ENCODE results near the gene TMEM72. TPM values are rescaled to one million over a fixed set of nuclear protein-coding genes. Genes with fewer than 3 reads are reported as not detected.

TMEM72 gene
- total RNA-seq, 1 experiment from 2014 or later = not detected

DNA sequence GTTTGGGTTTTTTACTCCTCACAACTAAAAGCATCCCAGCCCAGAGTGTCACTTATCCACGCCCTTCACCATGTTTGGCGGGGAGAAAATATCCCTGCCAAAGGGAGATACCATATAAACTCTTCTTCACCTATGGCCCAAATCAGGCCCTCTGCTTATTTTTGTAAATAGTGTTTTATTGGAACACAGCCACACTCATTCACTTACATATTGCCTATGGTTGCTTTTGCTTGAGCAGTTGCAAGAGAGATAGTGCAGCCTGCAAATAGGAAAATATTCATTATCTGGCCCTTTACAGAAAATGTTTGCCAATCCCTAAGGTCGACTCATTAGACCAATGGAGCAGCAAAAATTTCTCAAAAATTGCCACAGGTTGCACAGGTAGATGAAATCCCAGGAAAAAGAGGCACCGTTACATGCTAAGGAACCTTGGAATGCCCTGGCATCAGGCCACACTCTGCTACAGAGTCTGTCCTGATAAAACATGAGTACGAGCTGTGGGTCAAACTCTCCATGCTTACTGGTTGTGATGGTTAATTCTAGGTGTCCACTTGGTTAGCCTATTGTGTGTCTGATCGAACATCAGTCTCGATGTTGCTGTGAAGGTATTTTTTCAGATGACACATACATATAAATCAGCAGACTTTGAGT, 40.6 kb downstream of the TMEM72 start:
- no peak overlapping the region for H3K4me2 ChIP-seq (ENCODE audit: low read length)
- no peaks in the 10 kb centered on the region for H3K4me1 ChIP-seq (ENCODE audit: insufficient read depth, low read length)
- TF ChIP-seq EZH2phosphoT487 (IDR thresholded peaks at IDR 0.05; ENCODE audit: borderline replicate concordance, low read length) (no peak), EZH2 (IDR thresholded peaks at IDR 0.05; ENCODE audit: low read length, unreplicated experiment) (no peak)
- TF ChIP-seq, protein P1, sequence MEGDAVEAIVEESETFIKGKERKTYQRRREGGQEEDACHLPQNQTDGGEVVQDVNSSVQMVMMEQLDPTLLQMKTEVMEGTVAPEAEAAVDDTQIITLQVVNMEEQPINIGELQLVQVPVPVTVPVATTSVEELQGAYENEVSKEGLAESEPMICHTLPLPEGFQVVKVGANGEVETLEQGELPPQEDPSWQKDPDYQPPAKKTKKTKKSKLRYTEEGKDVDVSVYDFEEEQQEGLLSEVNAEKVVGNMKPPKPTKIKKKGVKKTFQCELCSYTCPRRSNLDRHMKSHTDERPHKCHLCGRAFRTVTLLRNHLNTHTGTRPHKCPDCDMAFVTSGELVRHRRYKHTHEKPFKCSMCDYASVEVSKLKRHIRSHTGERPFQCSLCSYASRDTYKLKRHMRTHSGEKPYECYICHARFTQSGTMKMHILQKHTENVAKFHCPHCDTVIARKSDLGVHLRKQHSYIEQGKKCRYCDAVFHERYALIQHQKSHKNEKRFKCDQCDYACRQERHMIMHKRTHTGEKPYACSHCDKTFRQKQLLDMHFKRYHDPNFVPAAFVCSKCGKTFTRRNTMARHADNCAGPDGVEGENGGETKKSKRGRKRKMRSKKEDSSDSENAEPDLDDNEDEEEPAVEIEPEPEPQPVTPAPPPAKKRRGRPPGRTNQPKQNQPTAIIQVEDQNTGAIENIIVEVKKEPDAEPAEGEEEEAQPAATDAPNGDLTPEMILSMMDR (conservative IDR thresholded peaks at IDR 0.05; ENCODE audit: low read depth, low read length) = no peak
- no peak for DNase-seq
- no peak for ATAC-seq
- H3K36me3 ChIP-seq (ENCODE audit: low read depth, low read length) = no peaks in the 10 kb centered on the region
- H3K9ac ChIP-seq (ENCODE audit: low read length) = no peak overlapping the region
- no peaks in the 10 kb centered on the region for H3F3A ChIP-seq (ENCODE audit: low read length, unreplicated experiment)
- no peak overlapping the region for H2AFZ ChIP-seq (ENCODE audit: low read length)
- H4K20me1 ChIP-seq (ENCODE audit: low read length) = no peaks in the 10 kb centered on the region
- POLR2A ChIA-PET (ENCODE audit: unreplicated experiment) = no interaction called here
- CTCF ChIA-PET = no interaction called here
- H3K79me2 ChIP-seq (ENCODE audit: low read length) = no peaks in the 10 kb centered on the region
- BruUV-seq (replicated peaks) = no TSS peak
- H3K9me2 ChIP-seq (replicated peaks; ENCODE audit: low read length) = no peaks in the 10 kb centered on the region
- no peak overlapping the region for H3K27ac ChIP-seq (ENCODE audit: low read length)
- intact Hi-C loops (cut with micrococcal nuclease) = no loop called here
- no peaks in the 10 kb centered on the region for H3K9me3 ChIP-seq (ENCODE audit: low read length)
- H3K4me3 ChIP-seq (ENCODE audit: low read length) = no peak overlapping the region
- no peaks in the 10 kb centered on the region for H3K27me3 ChIP-seq (ENCODE audit: low read length)

DNA sequence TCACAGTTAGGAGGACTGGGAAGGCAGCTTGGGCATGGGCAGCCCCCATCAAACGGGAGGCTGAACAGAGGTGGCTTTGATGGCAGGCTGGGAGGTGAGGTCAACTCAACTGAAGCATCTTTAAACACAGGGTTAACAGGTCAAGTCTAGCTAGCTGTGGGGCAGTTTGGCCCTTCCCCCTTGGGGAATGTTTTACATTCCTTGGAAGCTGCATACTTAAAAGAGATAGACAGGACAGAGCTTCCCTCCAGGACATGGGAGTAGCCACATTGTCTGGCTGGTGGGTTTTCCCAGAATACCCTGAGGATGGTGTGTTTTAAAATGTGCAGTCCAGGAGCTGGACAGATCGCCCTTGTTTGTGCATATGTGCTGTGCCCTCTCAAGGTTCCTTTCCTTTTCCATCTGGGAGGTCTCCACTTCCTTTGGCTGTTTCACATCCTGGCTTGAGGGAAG, 41.7 kb downstream of the TMEM72 start:
- no peak overlapping the region for H2AFZ ChIP-seq (ENCODE audit: low read length)
- H3K27me3 ChIP-seq (ENCODE audit: low read length) = no peaks in the 10 kb centered on the region
- no peak overlapping the region for H3K9ac ChIP-seq (ENCODE audit: low read length)
- intact Hi-C loops (cut with micrococcal nuclease) = no loop called here
- TF ChIP-seq, protein P1 (conservative IDR thresholded peaks at IDR 0.05; ENCODE audit: low read depth, low read length) = no peak
- TF ChIP-seq EZH2phosphoT487 (IDR thresholded peaks at IDR 0.05; ENCODE audit: borderline replicate concordance, low read length) (no peak), EZH2 (IDR thresholded peaks at IDR 0.05; ENCODE audit: low read length, unreplicated experiment) (no peak)
- DNase-seq (no peak), ATAC-seq (no peak)
- CTCF ChIA-PET = no interaction called here
- H3K9me2 ChIP-seq (replicated peaks; ENCODE audit: low read length) = no peaks in the 10 kb centered on the region
- no peaks in the 10 kb centered on the region for H3K36me3 ChIP-seq (ENCODE audit: low read depth, low read length)
- H3K4me3 ChIP-seq (ENCODE audit: low read length) = no peak overlapping the region
- no peaks in the 10 kb centered on the region for H3F3A ChIP-seq (ENCODE audit: low read length, unreplicated experiment)
- H3K4me2 ChIP-seq (ENCODE audit: low read length) = no peak overlapping the region
- no peaks in the 10 kb centered on the region for H4K20me1 ChIP-seq (ENCODE audit: low read length)
- H3K27ac ChIP-seq (ENCODE audit: low read length) = no peak overlapping the region
- POLR2A ChIA-PET (ENCODE audit: unreplicated experiment) = no interaction called here
- H3K9me3 ChIP-seq (ENCODE audit: low read length) = no peaks in the 10 kb centered on the region
- peaks cover 5% of the 10 kb centered on the region; the same call in 1 of the 2 replicates for H3K79me2 ChIP-seq (ENCODE audit: low read length)
- no TSS peak for BruUV-seq (replicated peaks)
- H3K4me1 ChIP-seq (ENCODE audit: insufficient read depth, low read length) = peaks cover 4% of the 10 kb centered on the region

DNA sequence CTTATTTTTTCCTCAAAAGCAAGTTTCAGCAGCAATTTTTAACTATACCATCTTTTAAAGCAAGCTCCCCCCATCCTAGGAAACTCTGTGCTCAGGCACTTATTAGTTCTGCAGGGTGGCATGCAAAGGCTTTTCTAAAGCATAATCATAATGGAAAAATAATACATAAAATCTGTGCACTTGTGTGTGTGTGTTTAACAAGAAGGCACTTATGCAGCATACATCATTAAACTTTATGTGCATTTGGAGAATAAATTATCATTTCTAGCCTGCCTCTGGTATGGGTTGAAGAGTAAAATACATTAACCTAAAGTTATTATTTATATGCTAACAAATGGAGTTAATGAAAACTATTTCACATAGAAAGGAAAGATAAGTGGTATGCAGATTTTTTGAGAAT, 42.9 kb downstream of the TMEM72 start:
- H3K4me3 ChIP-seq (ENCODE audit: low read length) = no peak overlapping the region
- BruUV-seq (replicated peaks) = no TSS peak
- peaks cover 15% of the 10 kb centered on the region for H3K4me1 ChIP-seq (ENCODE audit: insufficient read depth, low read length)
- DNase-seq (no peak), ATAC-seq (no peak)
- H3K27ac ChIP-seq (ENCODE audit: low read length) = no peak overlapping the region
- POLR2A ChIA-PET (ENCODE audit: unreplicated experiment) = no interaction called here
- H3F3A ChIP-seq (ENCODE audit: low read length, unreplicated experiment) = no peaks in the 10 kb centered on the region
- H3K36me3 ChIP-seq (ENCODE audit: low read depth, low read length) = no peaks in the 10 kb centered on the region
- peaks cover 13% of the 10 kb centered on the region for H3K79me2 ChIP-seq (ENCODE audit: low read length)
- H3K27me3 ChIP-seq (ENCODE audit: low read length) = no peaks in the 10 kb centered on the region
- no peak overlapping the region for H3K9ac ChIP-seq (ENCODE audit: low read length)
- H3K9me2 ChIP-seq (replicated peaks; ENCODE audit: low read length) = no peaks in the 10 kb centered on the region
- TF ChIP-seq EZH2 (IDR thresholded peaks at IDR 0.05; ENCODE audit: low read length, unreplicated experiment) = no peak
- TF ChIP-seq, protein P1 (conservative IDR thresholded peaks at IDR 0.05; ENCODE audit: low read depth, low read length) = no peak
- TF ChIP-seq EZH2phosphoT487 (IDR thresholded peaks at IDR 0.05; ENCODE audit: borderline replicate concordance, low read length) = no peak
- no peaks in the 10 kb centered on the region for H4K20me1 ChIP-seq (ENCODE audit: low read length)
- CTCF ChIA-PET = no interaction called here
- no peak overlapping the region for H2AFZ ChIP-seq (ENCODE audit: low read length)
- intact Hi-C loops (cut with micrococcal nuclease) = no loop called here
- no peak overlapping the region for H3K4me2 ChIP-seq (ENCODE audit: low read length)
- H3K9me3 ChIP-seq (ENCODE audit: low read length) = no peaks in the 10 kb centered on the region

All from PC-3 (cell line).